A673 (cell line): Measurements from ENCODE around the gene SEL1L3. TPM values are rescaled to one million over a fixed set of nuclear protein-coding genes. Genes with fewer than 3 reads are reported as not detected.

Experiments
- BruUV-seq: library from RNA; stranded (reverse); fragments of 400-500 nt; replicated peaks from 2 replicates; lab custom pipeline; 2021; lab: Mats Ljungman, UMichigan
- CTCF ChIA-PET: fragments of 300-600 bp; sonication (Branson Sonifier 250); formaldehyde crosslinking; loops from one replicate; lab custom pipeline; 2022; ENCODE audit warnings: antibody characterized with exemption; lab: Charles Lee
- POLR2A ChIA-PET: fragments of 300-600 bp; sonication (Branson Sonifier 250); formaldehyde crosslinking; loops from one replicate; lab custom pipeline; 2022; ENCODE audit warnings: antibody characterized with exemption; ENCODE audit not compliant: low non-redundant PET; lab: Charles Lee
- DNase-seq: peaks from one replicate; pipeline ENCODE4 v3.0.0-alpha.2; 2015; ENCODE audit warnings: low spot score
- H3K27ac ChIP-seq: fragments of 200-600 bp; sonication (generic); 2 replicates; pipeline ENCODE4 v1.5.1; 2016; ENCODE audit warnings: mixed run types, low read depth, mild to moderate bottlenecking, mixed read lengths, antibody characterized with exemption, low read length; ENCODE audit not compliant: poor library complexity, severe bottlenecking
- H3K27me3 ChIP-seq: fragments of 200-600 bp; sonication (generic); replicated peaks from 2 replicates; pipeline ENCODE4 v1.6.1; 2017; ENCODE audit warnings: mixed run types, low read depth, mild to moderate bottlenecking, mixed read lengths, antibody characterized with exemption, low read length; ENCODE audit not compliant: insufficient read depth, poor library complexity
- H3K36me3 ChIP-seq: fragments of 200-600 bp; sonication (generic); 2 replicates; pipeline ENCODE4 v1.6.1; 2016; ENCODE audit warnings: mixed run types, mild to moderate bottlenecking, mixed read lengths, antibody characterized with exemption, low read length; ENCODE audit not compliant: insufficient read depth, poor library complexity, severe bottlenecking
- H3K4me1 ChIP-seq: fragments of 200-600 bp; sonication (generic); 2 replicates; pipeline ENCODE4 v1.6.1; 2017; ENCODE audit warnings: mixed run types, mild to moderate bottlenecking, mixed read lengths, antibody characterized with exemption, low read length; ENCODE audit not compliant: insufficient read depth, poor library complexity, severe bottlenecking
- H3K4me3 ChIP-seq: fragments of 200-600 bp; sonication (generic); 2 replicates; pipeline ENCODE4 v1.5.1; 2016; ENCODE audit warnings: low read depth, mixed run types, mild to moderate bottlenecking, mixed read lengths, low read length; ENCODE audit not compliant: poor library complexity, severe bottlenecking
- H3K9me3 ChIP-seq: fragments of 200-600 bp; sonication (generic); 2 replicates; pipeline ENCODE4 v1.6.1; 2016; ENCODE audit warnings: mixed run types, low read depth, mild to moderate bottlenecking, mixed read lengths, antibody characterized with exemption, low read length; ENCODE audit not compliant: poor library complexity, severe bottlenecking
- CTCF ChIP-seq: fragments of 300-800, 200-600 bp; sonication (generic); conservative IDR thresholded peaks from 2 replicates; pipeline ENCODE4 v1.5.1; 2017; ENCODE audit warnings: low read depth, mild to moderate bottlenecking, antibody characterized with exemption, low read length, moderate library complexity, mixed read lengths
- EZH2 ChIP-seq: fragments of 200-600 bp; sonication (generic); IDR thresholded peaks from 2 replicates; pipeline ENCODE4 v1.6.1; 2017; ENCODE audit warnings: borderline replicate concordance, low read depth, mild to moderate bottlenecking, mixed read lengths, antibody characterized with exemption, low read length; ENCODE audit not compliant: poor library complexity, severe bottlenecking
- intact Hi-C: fragments of 100-400 bp; cut with micrococcal nuclease; formaldehyde crosslinking; loops from one replicate; pipeline ENCODE4 v1.10.0; 2022; ENCODE audit not compliant: unreplicated experiment
- total RNA-seq: library from RNA; stranded (reverse); gene quantifications from 2 replicates; pipeline ENCODE4 v1.2.3, GENCODE V29; 2021

The SEL1L3 gene
- total RNA-seq, 1 experiment from 2014 or later: 40.0 TPM

DNA sequence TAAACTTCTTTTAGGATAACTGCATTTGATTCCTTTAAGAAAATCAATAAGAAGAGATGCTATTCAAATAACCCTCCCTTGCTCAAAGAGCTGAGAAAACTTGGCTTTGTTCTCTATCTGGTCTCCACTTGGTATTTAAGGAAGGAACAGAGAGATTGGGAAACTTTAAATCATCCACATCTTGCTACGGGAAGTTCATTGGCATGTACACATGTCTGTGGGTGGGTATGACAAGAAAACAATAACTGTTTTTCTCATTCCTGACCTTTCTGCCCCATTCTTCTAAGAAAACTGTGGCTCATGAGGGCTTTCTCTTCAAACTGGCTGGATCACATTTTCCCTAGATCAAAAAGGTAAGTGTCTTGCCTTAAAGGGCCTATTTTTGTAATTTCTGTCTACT lies 6.0 kb downstream of the SEL1L3 start:
- Histone ChIP-seq H3K36me3 (no peaks in the 10 kb centered on the region), H3K4me3 (no peak overlapping the region), H3K27ac (no peak overlapping the region), H3K9me3 (no peaks in the 10 kb centered on the region), H3K4me1 (peaks cover 22% of the 10 kb centered on the region), H3K27me3 (no peaks in the 10 kb centered on the region)
- ChIA-PET CTCF (no interaction called here), POLR2A (no interaction called here)
- no peak for TF ChIP-seq CTCF
- TF ChIP-seq EZH2: no peak
- intact Hi-C loops: no loop called here
- no TSS peak for BruUV-seq
- no peak for DNase-seq

GRCh38 chr4:25852103-25852502 lies 10.7 kb downstream of the SEL1L3 start:
- Histone ChIP-seq H3K36me3 (peaks cover 4% of the 10 kb centered on the region), H3K4me1 (peaks cover 5% of the 10 kb centered on the region), H3K9me3 (no peaks in the 10 kb centered on the region), H3K27me3 (no peaks in the 10 kb centered on the region), H3K27ac (no peak overlapping the region), H3K4me3 (no peak overlapping the region)
- ChIA-PET CTCF (no interaction called here), POLR2A (no interaction called here)
- no peak for DNase-seq
- intact Hi-C loops: no loop called here
- no TSS peak for BruUV-seq
- no peak for TF ChIP-seq CTCF
- no peak for TF ChIP-seq EZH2

DNA sequence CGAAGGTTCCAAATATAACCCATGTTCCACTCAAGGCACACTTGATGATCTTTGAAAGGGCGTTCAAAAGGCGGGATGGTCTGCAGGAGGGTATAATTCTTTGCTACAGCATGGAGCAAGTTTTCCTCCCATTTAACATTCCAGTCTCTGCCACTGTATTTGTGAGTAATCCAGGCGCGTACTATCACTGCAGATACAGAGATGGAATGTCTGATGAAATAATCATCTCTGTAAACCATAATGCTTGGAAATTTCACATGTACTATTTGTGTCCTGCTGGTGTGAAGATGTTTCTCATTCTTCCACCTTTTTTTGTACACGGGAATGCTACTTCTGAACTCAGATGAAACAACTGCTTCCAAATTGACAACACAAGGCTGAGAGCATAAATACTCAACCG lies 15.5 kb downstream of the SEL1L3 start:
- DNase-seq: no peak
- TF ChIP-seq CTCF: no peak
- no peak for TF ChIP-seq EZH2
- H3K27me3 ChIP-seq: no peaks in the 10 kb centered on the region
- H3K36me3 ChIP-seq: peaks cover 14% of the 10 kb centered on the region
- H3K4me1 ChIP-seq: no peaks in the 10 kb centered on the region
- POLR2A ChIA-PET: no interaction called here
- H3K27ac ChIP-seq: no peak overlapping the region
- no TSS peak for BruUV-seq
- intact Hi-C loops: no loop called here
- no peak overlapping the region for H3K4me3 ChIP-seq
- no peaks in the 10 kb centered on the region for H3K9me3 ChIP-seq
- CTCF ChIA-PET: no interaction called here
